SK-N-MC (cell line): ENCODE data around the gene TRAPPC5.

Experiments
- EZH2 ChIP-seq: fragments of 200-600 bp; sonication (generic); IDR thresholded peaks from one replicate; pipeline ENCODE4 v1.6.1; 2017; ENCODE audit warnings: antibody characterized with exemption
- POLR2AphosphoS5 ChIP-seq: IDR thresholded peaks from 2 replicates; pipeline ENCODE4 v1.6.1; 2012; ENCODE audit warnings: mild to moderate bottlenecking, low read depth, low read length, borderline replicate concordance

- TF ChIP-seq POLR2AphosphoS5 (no peak), EZH2 (no peak)
These were observed 39.0 kb upstream of the TRAPPC5 start for GRCh38 chr19:7641290-7642276.
